ENCODE measurements around the gene NCAM2. TPM values are rescaled to one million over a fixed set of nuclear protein-coding genes. Genes with fewer than 3 reads are reported as not detected.

Gene NCAM2
- total and polyA plus RNA-seq, 10 donors = 0.09 to 5.7 (median 1.0) TPM

DNA sequence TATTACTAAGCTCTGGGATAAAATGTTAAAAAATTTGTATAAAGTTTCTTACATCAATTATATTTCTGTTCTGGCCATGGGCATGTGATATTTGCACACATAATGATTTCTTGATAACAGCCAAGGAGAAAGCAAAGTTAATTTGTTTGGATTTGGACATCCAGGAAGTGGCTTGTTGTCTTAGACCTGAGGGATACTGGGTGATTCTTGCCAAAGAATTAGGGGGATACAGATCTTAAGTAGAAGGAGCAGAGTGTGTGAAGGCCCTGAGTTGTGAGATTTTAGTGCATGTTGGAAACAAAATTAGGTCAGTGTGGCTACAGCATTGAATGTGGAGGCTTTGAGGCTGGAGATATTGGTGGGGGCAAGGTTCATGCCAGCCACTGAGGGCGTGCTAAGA, 65.6 kb downstream of the NCAM2 start:
- no peak for DNase-seq
- Histone ChIP-seq H3K27ac (no peak overlapping the region), H3K4me3 (no peak overlapping the region), H3K9me3 (no peaks in the 10 kb centered on the region), H3K4me1 (no peaks in the 10 kb centered on the region), H3K27me3 (replicated peaks in 1 of 7) (no peaks in the 10 kb centered on the region), H3K36me3 (no peaks in the 10 kb centered on the region)
- TF ChIP-seq POLR2A (IDR thresholded peaks at IDR 0.05) (no peak), POLR2AphosphoS5 (IDR thresholded peaks at IDR 0.05) (no peak), CTCF (IDR thresholded peaks at IDR 0.05 in 8 of 11, conservative IDR thresholded peaks at IDR 0.05 in 3 of 11) (no peak)
- intact Hi-C loops (cut with DNase I; ENCODE audit: low total_unique reads) = no loop called here
- WGBS, 5 donors = 29 to 77% (median 47%) methylated on average over 1 of the region's 1 CpG

DNA sequence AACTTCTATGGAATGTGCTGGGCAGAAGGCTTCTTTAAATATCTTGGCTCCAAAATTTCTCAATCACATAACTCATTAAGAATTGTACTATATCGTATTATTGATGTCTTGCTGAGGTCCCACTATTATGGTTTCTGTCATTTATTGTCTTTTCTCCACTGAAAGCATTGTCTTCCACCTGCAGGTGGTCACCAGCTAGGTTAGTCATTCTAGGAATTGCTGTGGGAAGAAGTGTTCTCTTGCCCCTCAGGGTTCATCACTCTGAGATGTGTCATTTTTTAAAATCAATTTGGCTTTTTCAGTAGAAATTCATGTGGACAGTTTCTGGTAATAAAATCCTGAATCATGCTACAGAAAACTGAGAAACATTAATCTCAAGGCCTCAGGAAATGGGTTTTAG, 66.1 kb downstream of the NCAM2 start:
- H3K36me3 ChIP-seq = no peaks in the 10 kb centered on the region
- no peaks in the 10 kb centered on the region for H3K27me3 ChIP-seq (replicated peaks in 1 of 7)
- H3K27ac ChIP-seq = no peak overlapping the region
- WGBS, 5 donors = 55 to 74% (median 67%) methylated on average over 1 of the region's 1 CpG
- H3K4me1 ChIP-seq = no peaks in the 10 kb centered on the region
- no peak overlapping the region for H3K4me3 ChIP-seq
- intact Hi-C loops (cut with DNase I; ENCODE audit: low total_unique reads) = no loop called here
- TF ChIP-seq POLR2A (IDR thresholded peaks at IDR 0.05) (no peak), POLR2AphosphoS5 (IDR thresholded peaks at IDR 0.05) (no peak), CTCF (IDR thresholded peaks at IDR 0.05 in 8 of 11, conservative IDR thresholded peaks at IDR 0.05 in 3 of 11) (no peak)
- no peaks in the 10 kb centered on the region for H3K9me3 ChIP-seq
- DNase-seq = no peak

DNA sequence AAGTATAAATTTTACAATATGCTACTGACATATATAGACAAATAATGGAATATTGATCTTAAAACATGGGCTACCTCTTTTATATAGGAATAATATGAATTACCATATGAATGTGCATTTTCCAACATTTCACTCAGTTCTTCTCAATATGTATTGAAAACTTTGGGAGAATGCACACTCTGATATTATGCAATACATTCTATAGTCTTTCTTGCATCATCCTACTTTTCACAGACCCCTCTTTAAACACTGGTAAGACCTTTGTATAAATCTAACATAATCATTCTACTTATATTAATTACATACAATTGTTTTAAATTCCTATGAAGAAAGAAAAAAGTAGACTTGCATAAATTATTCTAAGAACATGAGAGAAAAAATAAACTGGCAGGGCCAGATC, 69.2 kb downstream of the NCAM2 start:
- H3K27ac ChIP-seq = no peak overlapping the region
- no peaks in the 10 kb centered on the region for H3K9me3 ChIP-seq
- H3K36me3 ChIP-seq = no peaks in the 10 kb centered on the region
- no peak for DNase-seq
- intact Hi-C loops (cut with DNase I; ENCODE audit: low total_unique reads) = no loop called here
- no peaks in the 10 kb centered on the region for H3K27me3 ChIP-seq (replicated peaks in 1 of 7)
- H3K4me3 ChIP-seq = no peak overlapping the region
- no peak for TF ChIP-seq CTCF (IDR thresholded peaks at IDR 0.05 in 8 of 11, conservative IDR thresholded peaks at IDR 0.05 in 3 of 11)
- no peak for TF ChIP-seq POLR2AphosphoS5 (IDR thresholded peaks at IDR 0.05)
- TF ChIP-seq POLR2A (IDR thresholded peaks at IDR 0.05) = no peak
- no peaks in the 10 kb centered on the region for H3K4me1 ChIP-seq

DNA sequence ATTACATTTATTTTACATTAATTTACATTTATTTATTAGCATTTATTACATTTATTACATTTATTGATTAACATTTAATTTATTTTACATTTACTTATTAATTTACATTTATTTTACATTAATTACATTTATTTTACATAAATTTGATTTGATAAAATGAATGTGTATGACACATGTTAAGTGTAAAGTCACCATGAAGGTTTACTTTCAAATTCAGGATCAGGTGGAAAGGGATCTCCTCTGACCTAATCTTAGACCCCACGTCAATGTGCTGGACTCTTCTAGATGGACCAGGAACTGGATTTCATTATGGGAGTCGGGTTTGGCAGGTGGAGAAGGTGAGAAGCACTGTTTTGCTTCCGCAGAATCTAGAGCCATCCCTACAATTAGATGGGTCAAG, 76.1 kb downstream of the NCAM2 start:
- Histone ChIP-seq H3K4me1 (no peaks in the 10 kb centered on the region), H3K4me3 (no peak overlapping the region), H3K9me3 (no peaks in the 10 kb centered on the region), H3K36me3 (no peaks in the 10 kb centered on the region), H3K27ac (no peak overlapping the region), H3K27me3 (replicated peaks in 1 of 7) (no peaks in the 10 kb centered on the region)
- intact Hi-C loops (cut with DNase I; ENCODE audit: low total_unique reads) = no loop called here
- no peak for DNase-seq
- 67 to 92% (median 81%) methylated on average over 3 of the region's 3 CpGs for WGBS, 5 donors
- TF ChIP-seq POLR2AphosphoS5 (IDR thresholded peaks at IDR 0.05) = no peak
- TF ChIP-seq POLR2A (IDR thresholded peaks at IDR 0.05) = no peak
- no peak for TF ChIP-seq CTCF (IDR thresholded peaks at IDR 0.05 in 8 of 11, conservative IDR thresholded peaks at IDR 0.05 in 3 of 11)
